PC-3 (cell line): ENCODE measurements around the gene TP53AIP1. TPM values are rescaled to one million over a fixed set of nuclear protein-coding genes. Genes with fewer than 3 reads are reported as not detected.

Experiments used
- ATAC-seq: fragments of 200-7000 bp; cut with Tn5 transposase; 2 replicates; pipeline ENCODE4 v1.9.1; 2020; ENCODE audit warnings: mild to moderate bottlenecking, moderate library complexity
- BruUV-seq: library from RNA; stranded (reverse); fragments of 400-500 nt; replicated peaks from 2 replicates; lab custom pipeline; 2021; lab: Mats Ljungman, UMichigan
- CTCF ChIA-PET: fragments of 300-600 bp; sonication (Branson Sonifier 250); formaldehyde crosslinking; loops from one replicate; lab custom pipeline; 2022; ENCODE audit warnings: antibody characterized with exemption; lab: Charles Lee
- POLR2A ChIA-PET: fragments of 300-600 bp; sonication (Branson Sonifier 250); formaldehyde crosslinking; loops from one replicate; lab custom pipeline; 2022; ENCODE audit warnings: antibody characterized with exemption; ENCODE audit not compliant: unreplicated experiment; lab: Charles Lee
- DNase-seq: peaks from one replicate; pipeline ENCODE4 v3.0.0-alpha.2; 2015
- H2AFZ ChIP-seq: fragments of 300-600 bp; sonication (generic); 2 replicates; pipeline ENCODE4 v1.6.0; 2016; ENCODE audit warnings: antibody characterized with exemption, low read length
- H3F3A ChIP-seq: fragments of 300-600 bp; sonication (generic); one replicate; pipeline ENCODE4 v1.6.0; 2017; ENCODE audit warnings: antibody characterized with exemption, low read length, control low read depth, mild to moderate bottlenecking; ENCODE audit not compliant: unreplicated experiment
- H3K27ac ChIP-seq: fragments of 300-600 bp; sonication (generic); 2 replicates; pipeline ENCODE4 v1.5.1; 2016; ENCODE audit warnings: mild to moderate bottlenecking, low read length
- H3K27me3 ChIP-seq: fragments of 300-600 bp; sonication (generic); 2 replicates; pipeline ENCODE4 v1.6.1; 2016; ENCODE audit warnings: low read length, mixed read lengths
- H3K36me3 ChIP-seq: fragments of 300-600 bp; sonication (generic); 2 replicates; pipeline ENCODE4 v1.6.1; 2016; ENCODE audit warnings: low read depth, mixed run types, low read length, mixed read lengths
- H3K4me1 ChIP-seq: fragments of 300-600 bp; sonication (generic); 2 replicates; pipeline ENCODE4 v1.5.1; 2016; ENCODE audit warnings: low read length; ENCODE audit not compliant: insufficient read depth
- H3K4me2 ChIP-seq: fragments of 300-600 bp; sonication (generic); 2 replicates; pipeline ENCODE4 v1.6.0; 2016; ENCODE audit warnings: low read length
- H3K4me3 ChIP-seq: fragments of 300-600 bp; sonication (generic); 2 replicates; pipeline ENCODE4 v1.5.1; 2016; ENCODE audit warnings: mild to moderate bottlenecking, low read length, mixed read lengths
- H3K79me2 ChIP-seq: fragments of 300-600 bp; sonication (generic); 2 replicates; pipeline ENCODE4 v1.6.1; 2017; ENCODE audit warnings: low read length, mixed read lengths
- H3K9ac ChIP-seq: fragments of 300-600 bp; sonication (generic); 2 replicates; pipeline ENCODE4 v1.6.0; 2016; ENCODE audit warnings: mild to moderate bottlenecking, low read length
- H3K9me2 ChIP-seq: fragments of 300-600 bp; sonication (generic); replicated peaks from 2 replicates; pipeline ENCODE4 v1.6.1; 2016; ENCODE audit warnings: mixed run types, low read length, mixed read lengths
- H3K9me3 ChIP-seq: fragments of 300-600 bp; sonication (generic); 2 replicates; pipeline ENCODE4 v1.6.1; 2016; ENCODE audit warnings: low read length, mixed read lengths
- H4K20me1 ChIP-seq: fragments of 300-600 bp; sonication (generic); 2 replicates; pipeline ENCODE4 v1.6.1; 2016; ENCODE audit warnings: low read length, mixed read lengths
- CTCF ChIP-seq: fragments of 300-600 bp; sonication (generic); conservative IDR thresholded peaks from 2 replicates; pipeline ENCODE4 v1.5.1; 2017; ENCODE audit warnings: antibody characterized with exemption, low read depth, mild to moderate bottlenecking, low read length
- EZH2 ChIP-seq: fragments of 300-600 bp; sonication (generic); IDR thresholded peaks from one replicate; pipeline ENCODE4 v1.6.1; 2017; ENCODE audit warnings: antibody characterized with exemption, mild to moderate bottlenecking, low read length; ENCODE audit not compliant: unreplicated experiment
- EZH2phosphoT487 ChIP-seq: fragments of 300-600 bp; sonication (generic); IDR thresholded peaks from 2 replicates; pipeline ENCODE4 v1.6.1; 2018; ENCODE audit warnings: mild to moderate bottlenecking, antibody characterized with exemption, low read length, borderline replicate concordance
- intact Hi-C: fragments of 100-400 bp; cut with micrococcal nuclease; formaldehyde crosslinking; loops from 2 replicates; pipeline ENCODE4 v1.9.0; 2023
- total RNA-seq: library from RNA; depleted of rRNA; stranded (reverse); fragments of >200 nt; gene quantifications from 2 replicates; pipeline ENCODE4 v1.2.3, GENCODE V29; 2014

TP53AIP1 gene
- total RNA-seq, 1 experiment from 2014 or later: 0.58 TPM

GRCh38 chr11:128903248-128904061 lies 39.2 kb downstream of the TP53AIP1 start:
- H2AFZ ChIP-seq: no peak overlapping the region
- no TSS peak for BruUV-seq
- POLR2A ChIA-PET: no interaction called here

GRCh38 chr11:128902515-128903066 lies 40.1 kb downstream of the TP53AIP1 start:
- H3K9me3 ChIP-seq: no peaks in the 10 kb centered on the region
- H4K20me1 ChIP-seq: no peaks in the 10 kb centered on the region
- no peaks in the 10 kb centered on the region for H3K36me3 ChIP-seq
- CTCF ChIA-PET: no interaction called here
- no peak for ATAC-seq
- no peak overlapping the region for H3K27ac ChIP-seq
- no peak overlapping the region for H3K4me3 ChIP-seq
- BruUV-seq: no TSS peak
- POLR2A ChIA-PET: no interaction called here
- H3F3A ChIP-seq: no peaks in the 10 kb centered on the region
- TF ChIP-seq EZH2phosphoT487 (no peak), EZH2 (no peak), CTCF (no peak)
- intact Hi-C loops: no loop called here
- no peak overlapping the region for H3K4me2 ChIP-seq
- no peak for DNase-seq
- H3K9ac ChIP-seq: no peak overlapping the region
- H2AFZ ChIP-seq: no peak overlapping the region
- no peaks in the 10 kb centered on the region for H3K79me2 ChIP-seq
- no peaks in the 10 kb centered on the region for H3K27me3 ChIP-seq
- H3K9me2 ChIP-seq: no peaks in the 10 kb centered on the region
- H3K4me1 ChIP-seq: peaks cover 11% of the 10 kb centered on the region; the same call in 1 of the 2 replicates

More at GRCh38 chr11:128903248-128904061, 39.2 kb downstream of the TP53AIP1 start:
- CTCF ChIA-PET: interaction anchor here (0.6 to 0.7 kb wide), 2 partner anchors 11 to 13 kb away, joined by 3 read pairs; no protein-coding TSS in a partner anchor
- no peak overlapping the region for H3K4me2 ChIP-seq
- TF ChIP-seq CTCF: no peak
- H3K36me3 ChIP-seq: no peaks in the 10 kb centered on the region
- no peak overlapping the region for H3K4me3 ChIP-seq
- no peak overlapping the region for H3K9ac ChIP-seq
- no peaks in the 10 kb centered on the region for H3K9me3 ChIP-seq
- peaks cover 15% of the 10 kb centered on the region for H3K4me1 ChIP-seq
- no peak for DNase-seq
- intact Hi-C loops: no loop called here
- no peaks in the 10 kb centered on the region for H3K79me2 ChIP-seq
- no peak overlapping the region for H3K27ac ChIP-seq
- H3F3A ChIP-seq: no peaks in the 10 kb centered on the region
- no peaks in the 10 kb centered on the region for H4K20me1 ChIP-seq
- no peak for ATAC-seq
- no peaks in the 10 kb centered on the region for H3K27me3 ChIP-seq
- H3K9me2 ChIP-seq: no peaks in the 10 kb centered on the region
